GM23338 (cell line): ENCODE measurements around the gene MAPKAPK2. TPM values are rescaled to one million over a fixed set of nuclear protein-coding genes. Genes with fewer than 3 reads are reported as not detected.
A peak's percentile ranks its signal among the peaks of the same experiment; 100 is the strongest.

ENCODE experiments used
- ATAC-seq: fragments of 200-7000 bp; cut with Tn5 transposase; 3 replicates; pipeline ENCODE4 v1.9.1; 2020
- DNase-seq: peaks from one replicate; pipeline ENCODE4 v3.0.0-alpha.2; 2015; ENCODE audit warnings: low spot score
- H2AFZ ChIP-seq: fragments of 200-600 bp; sonication (generic); 2 replicates; pipeline ENCODE4 v1.8.0; 2016; ENCODE audit warnings: antibody characterized with exemption, mild to moderate bottlenecking, moderate library complexity
- H3F3A ChIP-seq: fragments of 200-600 bp; sonication (generic); replicated peaks from 2 replicates; pipeline ENCODE4 v1.8.0; 2017; ENCODE audit warnings: antibody characterized with exemption, mixed run types, low read depth
- H3K27ac ChIP-seq: fragments of 200-600 bp; sonication (generic); 2 replicates; pipeline ENCODE4 v1.6.1; 2016; ENCODE audit warnings: low read depth
- H3K27me3 ChIP-seq: fragments of 200-600 bp; sonication (generic); 2 replicates; pipeline ENCODE4 v1.8.0; 2016; ENCODE audit warnings: mild to moderate bottlenecking, mixed run types, moderate library complexity; ENCODE audit not compliant: insufficient read depth
- H3K36me3 ChIP-seq: fragments of 200-600 bp; sonication (generic); 2 replicates; pipeline ENCODE4 v1.8.0; 2016; ENCODE audit warnings: mild to moderate bottlenecking; ENCODE audit not compliant: insufficient read depth
- H3K4me1 ChIP-seq: fragments of 200-600 bp; sonication (generic); 2 replicates; pipeline ENCODE4 v1.8.0; 2016; ENCODE audit warnings: mild to moderate bottlenecking, moderate library complexity; ENCODE audit not compliant: insufficient read depth
- H3K4me2 ChIP-seq: fragments of 200-600 bp; sonication (generic); 2 replicates; pipeline ENCODE4 v1.7.1; 2017; ENCODE audit warnings: mixed run types
- H3K4me3 ChIP-seq: fragments of 200-600 bp; sonication (generic); 2 replicates; pipeline ENCODE4 v1.6.1; 2016; ENCODE audit warnings: mixed run types
- H3K79me2 ChIP-seq: fragments of 200-600 bp; sonication (generic); replicated peaks from 2 replicates; pipeline ENCODE4 v1.8.0; 2017; ENCODE audit warnings: mild to moderate bottlenecking; ENCODE audit not compliant: insufficient read depth
- H3K9me2 ChIP-seq: fragments of 200-600 bp; sonication (generic); 2 replicates; pipeline ENCODE4 v1.8.0; 2017; ENCODE audit not compliant: insufficient read depth
- H4K20me1 ChIP-seq: fragments of 200-600 bp; sonication (generic); replicated peaks from 2 replicates; pipeline ENCODE4 v1.8.0; 2017; ENCODE audit warnings: mild to moderate bottlenecking; ENCODE audit not compliant: insufficient read depth
- H3K27ac Mint-ChIP-seq: 2 replicates; pipeline ENCODE4 v1.8.0; 2020; ENCODE audit warnings: inconsistent platforms, mild to moderate bottlenecking, moderate library complexity, mixed read lengths
- H3K27me3 Mint-ChIP-seq: 3 replicates; pipeline ENCODE4 v1.8.0; 2022; ENCODE audit warnings: low read depth, mild to moderate bottlenecking, moderate library complexity, mixed read lengths, inconsistent platforms; ENCODE audit not compliant: insufficient read depth, poor library complexity
- H3K36me3 Mint-ChIP-seq: 3 replicates; pipeline ENCODE4 v1.8.0; 2021; ENCODE audit warnings: low read depth, mild to moderate bottlenecking, inconsistent platforms, moderate library complexity, mixed read lengths
- H3K4me1 Mint-ChIP-seq: 3 replicates; pipeline ENCODE4 v1.8.0; 2020; ENCODE audit warnings: mild to moderate bottlenecking, inconsistent platforms, mixed read lengths
- H3K4me3 Mint-ChIP-seq: 3 replicates; pipeline ENCODE4 v1.8.0; 2021; ENCODE audit warnings: moderate library complexity, mild to moderate bottlenecking, inconsistent platforms, mixed read lengths
- H3K9me3 Mint-ChIP-seq: 3 replicates; pipeline ENCODE4 v1.8.0; 2020; ENCODE audit warnings: moderate library complexity, mild to moderate bottlenecking, inconsistent platforms, mixed read lengths
- CTCF ChIP-seq, 2 experiments: fragments of 200-600 bp in 1 of 2; sonication (generic) in 1 of 2; conservative IDR thresholded peaks; 2 replicates each; pipeline versions ENCODE4 v1.5.1 to v1.6.1; 2016 to 2017; ENCODE audit warnings: antibody characterized with exemption in 2 of 2, low read depth in 2 of 2, mild to moderate bottlenecking in 2 of 2, moderate library complexity in 1 of 2
- ZNF331 ChIP-seq: fragments of 250-450 bp; sonication (Bioruptor Pico); IDR thresholded peaks from 2 replicates; pipeline ENCODE4 v1.5.0; 2020; ENCODE audit warnings: low read depth, mild to moderate bottlenecking, moderate library complexity
- ZNF462 ChIP-seq: fragments of 250-450 bp; sonication (Bioruptor Pico); IDR thresholded peaks from 2 replicates; pipeline ENCODE4 v1.5.0; 2020; ENCODE audit warnings: mild to moderate bottlenecking, moderate library complexity
- polyA plus RNA-seq: library from polyadenylated mRNA; unstranded; fragments of >200 nt; fragmentation: Nextera tagmentation; extraction: Ambion mirVana; gene quantifications from 2 replicates; pipeline ENCODE4 v1.2.1, GENCODE V29; 2016
- total RNA-seq: library from RNA; depleted of rRNA; stranded (reverse); fragments of >200 nt; shearing (Covaris generic); gene quantifications from 2 replicates; pipeline ENCODE4 v1.2.3, GENCODE V29; 2014

MAPKAPK2 gene
- total and polyA plus RNA-seq, 2 experiments from 2014 or later: 10.1 to 30.4 TPM

- no peak for ATAC-seq
- Mint-ChIP-seq H3K36me3 (no peaks in the 10 kb centered on the region), H3K4me3 (no peak overlapping the region), H3K4me1 (peaks cover 30% of the 10 kb centered on the region), H3K27me3 (peaks cover 10% of the 10 kb centered on the region), H3K27ac (no peak overlapping the region), H3K9me3 (no peaks in the 10 kb centered on the region)
- no peak overlapping the region for H3K4me2 ChIP-seq
- H3K79me2 ChIP-seq: no peaks in the 10 kb centered on the region
- no peaks in the 10 kb centered on the region for H3K27me3 ChIP-seq
- H3K36me3 ChIP-seq: no peaks in the 10 kb centered on the region
- H3K4me1 ChIP-seq: peaks cover 16% of the 10 kb centered on the region; the same call in 1 of the 2 replicates
- no peak overlapping the region for H3K27ac ChIP-seq
- DNase-seq: no peak
- H3K9me2 ChIP-seq: no peaks in the 10 kb centered on the region; the same call in 1 of the 2 replicates
- TF ChIP-seq ZNF331 (no peak), ZNF462 (CRISPR knock-in tag) (no peak), CTCF (conservative IDR thresholded peaks at IDR 0.05; ENCODE audit: low read depth in 2 of 2) (no peak)
- H4K20me1 ChIP-seq: no peaks in the 10 kb centered on the region
- H3K4me3 ChIP-seq: no peak overlapping the region
- peak overlapping the region; percentile 43; the same call in 1 of the 2 replicates for H2AFZ ChIP-seq
- no peaks in the 10 kb centered on the region for H3F3A ChIP-seq
These were observed 86.6 kb downstream of the MAPKAPK2 start for GRCh38 chr1:206771338-206771692.
